GM18867 (cell line): Measurements from ENCODE around the gene TMEM271.
"Not testable (repeated sequence)": the region's sequence is repeated elsewhere in the genome, so short reads cannot be mapped to it uniquely, and the experiment has no call there.

Experiments
- ATAC-seq: cut with Tn5 transposase; IDR thresholded peaks from one replicate; pipeline ENCODE4 v1.9.1; 2021; ENCODE audit warnings: mild to moderate bottlenecking, moderate library complexity; ENCODE audit not compliant: unreplicated experiment

The TMEM271 gene

GRCh38 chr4:566508-567295 is 9.4 kb downstream of the TMEM271 start:
- ATAC-seq: no peak

- ATAC-seq: no peak
These were observed 10.1 kb downstream of the TMEM271 start for GRCh38 chr4:566035-566434.

DNA sequence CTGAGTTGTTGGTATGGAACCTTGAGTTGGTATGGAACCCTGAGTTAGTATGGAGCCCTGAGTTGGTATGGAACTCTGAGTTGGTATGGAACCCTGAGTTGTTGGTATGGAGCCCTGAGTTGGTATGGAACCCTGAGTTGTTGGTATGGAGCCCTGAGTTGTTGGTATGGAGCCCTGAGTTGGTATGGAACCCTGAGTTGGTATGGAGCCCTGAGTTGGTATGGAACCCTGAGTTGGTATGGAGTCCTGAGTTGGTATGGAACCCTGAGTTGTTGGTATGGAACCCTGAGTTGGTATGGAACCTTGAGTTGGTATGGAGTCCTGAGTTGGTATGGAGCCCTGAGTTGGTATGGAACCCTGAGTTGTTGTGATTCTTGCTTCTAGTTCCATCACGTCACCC is 10.5 kb downstream of the TMEM271 start:
- not testable (repeated sequence) for ATAC-seq

GRCh38 chr4:562458-562857 is 13.6 kb downstream of the TMEM271 start:
- not testable (repeated sequence) for ATAC-seq

DNA sequence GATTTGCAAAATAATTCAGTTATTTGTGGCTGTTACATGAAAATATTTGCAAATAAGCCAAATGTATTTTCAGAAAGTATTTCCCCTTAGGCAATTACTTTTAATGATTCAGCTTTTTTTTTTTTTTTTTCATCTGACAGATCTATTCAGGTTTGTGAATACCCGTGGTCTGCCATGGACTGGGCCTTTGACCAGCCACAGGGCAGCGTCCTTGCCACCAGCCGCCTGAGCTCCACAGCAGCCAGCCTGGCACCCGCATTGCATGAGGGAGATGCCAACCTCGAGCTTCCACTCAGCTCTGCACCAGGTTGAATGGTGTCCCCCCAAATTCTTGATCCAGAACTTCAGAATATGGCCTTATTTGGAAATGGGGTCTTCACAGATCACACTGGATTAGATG is 14.7 kb downstream of the TMEM271 start:
- ATAC-seq: no peak

DNA sequence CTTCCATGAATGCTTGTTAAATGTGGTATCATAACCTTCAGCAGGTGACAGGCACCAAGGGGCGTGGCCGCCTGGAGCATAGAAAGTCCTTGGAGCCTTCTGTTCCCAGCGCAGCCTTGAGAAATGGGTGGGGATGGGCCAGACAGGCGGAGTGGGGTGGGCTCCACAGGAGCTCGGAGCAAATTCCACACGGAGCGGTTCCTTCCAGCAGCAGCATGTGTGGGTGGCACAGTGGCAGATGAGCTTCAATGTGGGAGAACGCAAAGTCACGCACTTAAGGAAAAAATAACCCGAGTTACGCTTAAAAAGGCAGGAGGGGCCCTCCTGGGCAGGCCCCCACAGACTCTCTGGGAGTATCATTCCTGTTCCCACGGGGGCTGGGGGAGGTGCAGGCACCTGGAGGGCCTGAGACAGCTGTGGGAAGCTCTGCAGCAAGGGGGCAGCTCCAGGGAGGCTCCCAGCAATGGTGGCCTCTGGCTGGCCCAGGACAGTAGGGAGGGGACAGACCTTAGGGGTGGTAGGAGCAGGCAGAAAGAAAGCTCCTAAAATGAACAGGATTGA is 15.3 kb downstream of the TMEM271 start:
- no peak for ATAC-seq

DNA sequence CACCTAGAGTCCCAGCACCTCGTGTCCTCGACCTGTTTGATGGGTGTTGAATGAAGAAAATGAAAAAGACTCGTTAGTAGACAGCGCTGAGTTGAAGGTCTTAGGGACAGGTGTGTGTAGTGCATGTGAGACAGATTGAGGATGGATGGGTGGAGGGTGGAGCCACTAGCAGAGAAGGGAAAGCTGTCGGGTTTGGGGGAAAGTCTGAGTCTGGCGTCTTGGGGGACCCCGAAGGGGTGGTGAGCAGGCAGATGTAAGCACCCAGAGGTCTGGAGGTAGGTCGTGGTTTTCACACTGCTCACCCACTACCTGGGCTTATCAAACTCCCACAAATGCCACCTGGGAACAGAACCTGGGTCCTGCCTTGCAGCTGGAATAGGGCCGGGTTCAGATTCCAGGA is 16.0 kb downstream of the TMEM271 start:
- ATAC-seq: no peak

- ATAC-seq: no peak
These were observed 20.4 kb downstream of the TMEM271 start for GRCh38 chr4:555566-556275.

DNA sequence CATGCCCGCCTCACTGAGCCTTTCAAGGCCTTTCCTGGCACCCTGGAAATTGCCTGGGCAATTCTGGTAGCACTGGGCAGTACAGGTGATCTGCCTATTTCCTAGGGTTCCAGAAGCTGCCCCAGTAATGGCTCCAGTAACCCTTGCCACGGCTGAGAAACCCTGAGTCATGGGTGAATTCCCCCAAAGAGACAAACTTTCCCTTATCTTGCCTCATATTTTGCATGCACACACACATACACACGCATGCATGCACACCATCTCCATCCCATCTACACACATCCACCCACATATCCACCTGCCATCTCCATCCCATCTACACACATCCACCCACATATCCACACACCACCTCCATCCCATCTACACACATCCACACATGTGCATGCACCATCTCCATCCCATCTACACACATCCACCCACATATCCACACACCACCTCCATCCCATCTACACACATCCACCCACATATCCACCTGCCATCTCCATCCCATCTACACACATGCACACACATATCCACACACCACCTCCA is 21.2 kb downstream of the TMEM271 start:
- ATAC-seq: not testable (repeated sequence)

DNA sequence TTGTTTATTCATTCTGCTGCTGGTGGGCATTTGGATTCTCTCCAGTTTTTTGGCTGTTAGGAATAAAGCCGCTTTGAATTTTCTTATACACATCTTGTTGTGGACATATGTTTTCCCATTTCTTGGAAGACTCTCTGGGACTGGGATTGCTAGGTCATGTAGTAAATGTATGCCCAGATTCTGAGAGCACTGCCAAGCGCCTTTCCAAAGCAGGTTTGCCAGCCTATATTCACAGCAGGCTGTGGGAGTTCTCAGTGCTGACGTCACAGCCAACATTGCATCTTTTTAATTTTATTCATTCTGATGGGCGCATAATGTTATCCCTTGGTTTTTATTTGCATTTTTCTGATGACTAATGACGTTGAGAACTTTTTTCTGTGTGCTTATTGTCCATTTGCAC is 24.1 kb downstream of the TMEM271 start:
- no peak for ATAC-seq

DNA sequence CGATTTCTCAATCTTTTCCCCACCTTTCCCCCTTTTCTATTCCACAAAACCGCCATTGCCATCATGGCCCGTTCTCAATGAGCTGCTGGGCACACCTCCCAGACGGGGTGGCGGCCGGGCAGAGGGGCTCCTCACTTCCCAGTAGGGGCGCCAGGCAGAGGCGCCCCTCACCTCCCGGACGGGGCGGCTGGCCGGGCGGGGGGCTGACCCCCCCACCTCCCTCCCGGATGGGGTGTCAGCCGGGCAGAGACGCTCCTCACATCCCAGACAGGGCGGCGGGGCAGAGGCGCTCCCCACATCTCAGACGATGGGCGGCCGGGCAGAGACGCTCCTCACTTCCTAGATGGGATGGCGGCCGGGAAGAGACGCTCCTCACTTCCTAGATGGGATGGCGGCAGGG is 25.8 kb downstream of the TMEM271 start:
- not testable (repeated sequence) for ATAC-seq

DNA sequence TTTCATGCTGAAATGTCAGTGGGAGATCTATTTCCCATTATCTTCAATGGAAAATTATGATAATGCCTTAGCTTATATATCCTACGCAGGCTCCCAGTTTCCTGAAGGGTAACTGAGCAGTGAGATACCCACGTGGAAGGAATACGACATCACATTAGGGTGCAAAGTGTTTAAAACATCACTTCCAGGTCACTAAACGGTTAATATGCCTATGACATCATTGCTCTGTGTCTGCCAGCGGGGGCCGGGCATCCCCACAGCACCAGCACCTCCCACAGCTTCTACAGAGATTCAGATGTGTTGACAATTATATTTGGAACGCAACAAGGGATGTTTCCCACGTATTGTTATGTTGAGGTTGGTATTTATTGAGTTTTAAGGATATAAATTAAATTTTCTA is 27.1 kb downstream of the TMEM271 start:
- ATAC-seq: no peak

GRCh38 chr4:545612-546011 is 30.5 kb downstream of the TMEM271 start:
- ATAC-seq: no peak

GRCh38 chr4:544386-545105 is 31.5 kb downstream of the TMEM271 start:
- no peak for ATAC-seq

GRCh38 chr4:541271-541670 is 34.8 kb downstream of the TMEM271 start:
- no peak for ATAC-seq

GRCh38 chr4:538542-539142 is 37.5 kb downstream of the TMEM271 start:
- no peak for ATAC-seq

DNA sequence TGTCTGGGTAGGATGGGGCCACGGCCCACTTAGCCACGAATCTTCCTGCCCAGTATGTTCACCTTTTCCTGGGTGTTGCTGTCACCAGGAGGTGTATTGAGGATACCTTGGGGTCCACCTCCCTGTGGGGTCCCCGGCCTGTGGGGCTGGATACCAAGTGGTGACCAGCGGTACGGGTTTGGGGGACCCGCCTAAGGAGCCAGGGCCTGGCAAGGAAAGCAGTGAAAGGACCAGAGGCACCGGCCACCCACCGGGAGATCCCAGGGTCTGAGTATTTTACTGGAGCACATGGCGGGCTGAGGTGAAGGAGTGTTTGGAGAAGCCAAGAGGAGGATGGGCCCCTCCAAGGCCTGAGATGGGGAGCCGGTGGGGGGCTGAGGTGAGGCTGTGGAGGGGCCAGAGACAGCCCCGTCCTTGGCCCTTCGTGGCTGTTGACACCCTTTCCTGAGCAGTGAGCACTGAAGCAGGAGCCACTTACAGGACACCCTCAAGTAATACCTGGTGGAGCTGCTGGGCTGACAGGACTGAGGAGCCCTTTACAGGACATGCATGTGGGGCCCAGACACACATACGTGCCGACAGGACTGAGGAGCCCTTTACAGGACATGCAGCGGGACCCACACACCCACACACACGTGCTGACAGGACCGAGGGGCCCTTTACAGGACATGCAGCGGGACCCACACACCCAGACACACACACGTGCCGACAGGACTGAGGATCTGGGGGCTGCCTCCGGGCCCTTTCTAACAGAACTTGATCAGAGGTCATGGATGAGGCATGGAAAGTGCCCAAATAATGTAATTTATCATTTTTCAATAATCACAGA is 38.4 kb downstream of the TMEM271 start:
- no peak for ATAC-seq

GRCh38 chr4:536351-536972 is 39.6 kb downstream of the TMEM271 start:
- ATAC-seq: no peak

- ATAC-seq: no peak
These were observed 40.2 kb downstream of the TMEM271 start for GRCh38 chr4:535924-536281.
